HCT116 (cell line): ENCODE data around the gene RTL10. TPM values are rescaled to one million over a fixed set of nuclear protein-coding genes. Genes with fewer than 3 reads are reported as not detected.

ENCODE experiments used
- ATAC-seq: fragments of 200-7000 bp; cut with Tn5 transposase; 2 replicates; pipeline ENCODE4 v1.9.1; 2020; ENCODE audit warnings: mild to moderate bottlenecking, moderate library complexity
- BruUV-seq: library from RNA; stranded (reverse); fragments of 400-500 nt; replicated peaks from 2 replicates; lab custom pipeline; 2021; lab: Mats Ljungman, UMichigan
- CTCF ChIA-PET: fragments of 300-600 bp; sonication (Branson Sonifier 250); formaldehyde crosslinking; loops from one replicate; lab custom pipeline; 2021; ENCODE audit warnings: antibody characterized with exemption; lab: Charles Lee
- POLR2A ChIA-PET: fragments of 300-600, 350-600 bp; sonication (Branson Sonifier 250); formaldehyde crosslinking; loops from one replicate; lab custom pipeline; 2021; ENCODE audit warnings: antibody characterized with exemption; lab: Charles Lee
- RAD21 ChIA-PET, 2 experiments: fragments of 300-600 bp; sonication (Branson Sonifier 250); formaldehyde crosslinking; loops; one replicate each; lab custom pipeline; 2023; ENCODE audit warnings: low total read pairs in 2 of 2; ENCODE audit not compliant: uncharacterized antibody in 2 of 2, unreplicated experiment in 2 of 2, low non-redundant PET in 1 of 2; lab: Charles Lee
- DNase-seq: peaks from one replicate; pipeline ENCODE4 v3.0.0-alpha.2; 2010; ENCODE audit warnings: low read depth, low spot score
- H2AFZ ChIP-seq: fragments of 200-600 bp; shearing (Covaris generic), sonication (generic); 2 replicates; pipeline ENCODE4 v1.6.1; 2017; ENCODE audit warnings: low read depth, mixed run types, mixed read lengths, antibody characterized with exemption, low read length; ENCODE audit not compliant: poor library complexity, severe bottlenecking
- H3K27ac ChIP-seq: 2 replicates; pipeline ENCODE4 v1.5.1; 2012; ENCODE audit warnings: low read depth, low read length
- H3K27me3 ChIP-seq: fragments of 200-600 bp; sonication (generic); 2 replicates; pipeline ENCODE4 v1.6.1; 2016; ENCODE audit warnings: mixed run types, low read length, mixed read lengths; ENCODE audit not compliant: insufficient read depth
- H3K36me3 ChIP-seq, 2 experiments: fragments of 200-500 bp in 1 of 2; fragments of 200-600 bp in 1 of 2; sonication (Bioruptor generic) in 1 of 2; sonication (generic) in 1 of 2; 2 replicates each; pipeline versions ENCODE4 v1.5.1 to v1.6.1; 2014 to 2016; ENCODE audit warnings: low read length in 2 of 2, inconsistent platforms in 1 of 2, mixed read lengths in 1 of 2, mixed run types in 1 of 2; ENCODE audit not compliant: insufficient read depth in 2 of 2, control insufficient read depth in 1 of 2
- H3K4me1 ChIP-seq, 2 experiments: fragments of 200-600 bp in 1 of 2; sonication (generic) in 1 of 2; 2 replicates each; pipeline versions ENCODE4 v1.5.1 to v1.6.1; 2012 to 2017; ENCODE audit warnings: low read length in 2 of 2, inconsistent platforms in 1 of 2, mild to moderate bottlenecking in 1 of 2, mixed read lengths in 1 of 2, mixed run types in 1 of 2, moderate library complexity in 1 of 2; ENCODE audit not compliant: insufficient read depth in 2 of 2, control insufficient read depth in 1 of 2
- H3K4me2 ChIP-seq: fragments of 200-600 bp; sonication (generic); 2 replicates; pipeline ENCODE4 v1.6.1; 2017; ENCODE audit warnings: mixed run types, low read length, mixed read lengths
- H3K4me3 ChIP-seq, 2 experiments: fragments of 200-600 bp in 1 of 2; sonication (generic) in 1 of 2; replicated peaks in 1 of 2; 2 replicates each; pipeline ENCODE4 v1.5.1; 2011 to 2016; ENCODE audit warnings: low read length in 2 of 2, control low read depth in 1 of 2, low read depth in 1 of 2, mild to moderate bottlenecking in 1 of 2, mixed read lengths in 1 of 2, mixed run types in 1 of 2
- H3K79me2 ChIP-seq: fragments of 200-600 bp; sonication (generic); 2 replicates; pipeline ENCODE4 v1.6.1; 2017; ENCODE audit warnings: mild to moderate bottlenecking, mixed run types, low read length, moderate library complexity, mixed read lengths; ENCODE audit not compliant: insufficient read depth
- H3K9ac ChIP-seq: fragments of 200-600 bp; sonication (generic); 2 replicates; pipeline ENCODE4 v1.6.1; 2016; ENCODE audit warnings: low read length, mixed read lengths
- H3K9me2 ChIP-seq: fragments of 200-600 bp; sonication (generic), shearing (Covaris generic); 2 replicates; pipeline ENCODE4 v1.6.1; 2017; ENCODE audit warnings: mixed run types, mild to moderate bottlenecking, moderate library complexity; ENCODE audit not compliant: insufficient read depth
- H3K9me3 ChIP-seq, 2 experiments: fragments of 200-500 bp in 1 of 2; fragments of 200-600 bp in 1 of 2; sonication (Bioruptor generic) in 1 of 2; sonication (generic) in 1 of 2; 2 replicates each; pipeline ENCODE4 v1.6.1; 2014 to 2017; ENCODE audit warnings: low read length in 2 of 2, mixed read lengths in 2 of 2, inconsistent platforms in 1 of 2, low read depth in 1 of 2, mild to moderate bottlenecking in 1 of 2, mixed run types in 1 of 2, moderate library complexity in 1 of 2; ENCODE audit not compliant: control insufficient read depth in 1 of 2, insufficient read depth in 1 of 2
- H4K20me1 ChIP-seq: fragments of 200-600 bp; sonication (generic), shearing (Covaris generic); 2 replicates; pipeline ENCODE4 v1.6.1; 2017; ENCODE audit warnings: mixed run types, mild to moderate bottlenecking, moderate library complexity; ENCODE audit not compliant: insufficient read depth
- CEBPB ChIP-seq: IDR thresholded peaks from 2 replicates; pipeline ENCODE4 v1.6.1; 2012; ENCODE audit warnings: low read depth
- CTCF ChIP-seq, 3 experiments: fragments of 200-600 bp in 1 of 3; sonication (generic) in 1 of 3; IDR thresholded peaks in 2 of 3; conservative IDR thresholded peaks in 1 of 3; 2 replicates each; pipeline ENCODE4 v1.5.1; 2012 to 2017; ENCODE audit warnings: low read depth in 2 of 3, low read length in 2 of 3, antibody characterized with exemption in 1 of 3, borderline replicate concordance in 1 of 3, control low read depth in 1 of 3, mild to moderate bottlenecking in 1 of 3, mixed read lengths in 1 of 3, mixed run types in 1 of 3, moderate library complexity in 1 of 3; ENCODE audit not compliant: insufficient read depth in 1 of 3
- JUND ChIP-seq: IDR thresholded peaks from 2 replicates; pipeline ENCODE4 v1.6.1; 2012
- POLR2AphosphoS5 ChIP-seq: IDR thresholded peaks from 2 replicates; pipeline ENCODE4 v1.6.1; 2011; ENCODE audit warnings: mild to moderate bottlenecking, low read depth, low read length, moderate library complexity
- SP1 ChIP-seq: IDR thresholded peaks from 2 replicates; pipeline ENCODE4 v1.6.1; 2012; ENCODE audit warnings: low read depth
- YY1 ChIP-seq: IDR thresholded peaks from 2 replicates; pipeline ENCODE4 v1.6.1; 2011; ENCODE audit warnings: low read length, low read depth, moderate library complexity, mild to moderate bottlenecking; ENCODE audit not compliant: insufficient replicate concordance; ENCODE audit errors: extremely low read depth
- ZBTB33 ChIP-seq: IDR thresholded peaks from 2 replicates; pipeline ENCODE4 v1.6.1; 2011; ENCODE audit warnings: mild to moderate bottlenecking, low read length, moderate library complexity; ENCODE audit not compliant: insufficient replicate concordance; ENCODE audit errors: extremely low read depth
- ZFX ChIP-seq: fragments of 450-650 bp; IDR thresholded peaks from 2 replicates; pipeline ENCODE4 v1.6.1; 2017
- ZNF274 ChIP-seq: fragments of 200-500 bp; sonication (Bioruptor generic); IDR thresholded peaks from 2 replicates; pipeline ENCODE4 v1.6.1; 2014; ENCODE audit warnings: mild to moderate bottlenecking, low read depth, low read length, inconsistent platforms
- intact Hi-C: fragments of 100-400 bp; cut with micrococcal nuclease; formaldehyde crosslinking; loops from 2 replicates; pipeline ENCODE4 v1.10.0; 2022
- total RNA-seq: library from RNA; stranded (reverse); gene quantifications from one replicate; pipeline ENCODE4 v1.2.1, GENCODE V29; 2021; ENCODE audit not compliant: unreplicated experiment

RTL10 gene
- total RNA-seq, 1 experiment from 2014 or later: 24.6 TPM

GRCh38 chr22:19898145-19898544 is 43.5 kb upstream of the RTL10 start (continued):
- no peak for TF ChIP-seq CTCF (IDR thresholded peaks at IDR 0.05 in 2 of 3, conservative IDR thresholded peaks at IDR 0.05 in 1 of 3; ENCODE audit: borderline replicate concordance in 1 of 3, insufficient read depth in 1 of 3, low read depth in 2 of 3, low read length in 2 of 3)
- no peak for TF ChIP-seq CEBPB
- TF ChIP-seq ZBTB33: no peak

GRCh38 chr22:19897726-19898125 is 43.1 kb upstream of the RTL10 start:
- Histone ChIP-seq H3K79me2 (no peaks in the 10 kb centered on the region), H2AFZ (no peak overlapping the region), H3K9me3 (no peaks in the 10 kb centered on the region), H3K9ac (no peak overlapping the region), H3K4me2 (no peak overlapping the region), H3K4me3 (no peak overlapping the region), H3K27ac (no peak overlapping the region), H3K9me2 (no peaks in the 10 kb centered on the region), H4K20me1 (no peaks in the 10 kb centered on the region), H3K27me3 (no peaks in the 10 kb centered on the region), H3K4me1 (peaks cover 0 to 12% of the 10 kb centered on the region in 2 experiments; a peak in 1 of 4 replicates), H3K36me3 (no peaks in the 10 kb centered on the region)
- no TSS peak for BruUV-seq
- TF ChIP-seq ZNF274 (no peak), SP1 (no peak), ZFX (no peak), POLR2AphosphoS5 (no peak), JUND (no peak), YY1 (no peak)
- CTCF ChIA-PET: interaction anchor here (1.4 to 1.6 kb wide), 2 partner anchors 13 to 168 kb away, joined by 5 to 8 read pairs; no protein-coding TSS in a partner anchor
- DNase-seq: no peak
- intact Hi-C loops: no loop called here
- ATAC-seq: no peak
- POLR2A ChIA-PET: no interaction called here
- RAD21 ChIA-PET: no interaction called here
